PC-9 (cell line): ENCODE data around the gene SLC30A1.

Experiments
- EZH2 ChIP-seq: fragments of 200-600 bp; sonication (generic); IDR thresholded peaks from 2 replicates; pipeline ENCODE4 v1.8.0; 2017; ENCODE audit warnings: antibody characterized with exemption, low read depth
- TF ChIP-seq, protein P1 (sequence below): fragments of 200-600 bp; sonication (generic); conservative IDR thresholded peaks from 2 replicates; pipeline ENCODE4 v1.6.1; 2017; ENCODE audit warnings: mixed run types, antibody characterized with exemption, mild to moderate bottlenecking, moderate library complexity

DNA sequence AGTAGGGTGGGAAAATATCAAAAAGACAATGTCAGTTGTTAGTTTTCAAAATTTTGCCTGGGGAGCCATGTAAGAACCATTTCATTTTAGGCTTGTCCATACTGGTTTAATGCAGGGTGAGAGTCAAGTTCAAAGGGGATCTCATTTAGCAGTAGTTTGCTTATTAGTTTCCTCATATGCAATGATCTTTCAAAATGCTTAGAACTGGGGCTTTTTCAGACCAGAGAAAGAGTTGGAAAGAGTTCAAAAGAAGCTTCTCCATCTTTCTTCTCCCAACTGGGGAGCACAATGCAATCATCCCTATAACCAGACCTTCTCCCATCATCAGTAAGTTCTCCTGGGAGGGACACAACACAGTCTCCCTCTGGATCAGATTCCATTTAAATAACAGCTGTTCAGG is 16.5 kb upstream of the SLC30A1 start:
- no peak for TF ChIP-seq EZH2
- TF ChIP-seq, protein P1, sequence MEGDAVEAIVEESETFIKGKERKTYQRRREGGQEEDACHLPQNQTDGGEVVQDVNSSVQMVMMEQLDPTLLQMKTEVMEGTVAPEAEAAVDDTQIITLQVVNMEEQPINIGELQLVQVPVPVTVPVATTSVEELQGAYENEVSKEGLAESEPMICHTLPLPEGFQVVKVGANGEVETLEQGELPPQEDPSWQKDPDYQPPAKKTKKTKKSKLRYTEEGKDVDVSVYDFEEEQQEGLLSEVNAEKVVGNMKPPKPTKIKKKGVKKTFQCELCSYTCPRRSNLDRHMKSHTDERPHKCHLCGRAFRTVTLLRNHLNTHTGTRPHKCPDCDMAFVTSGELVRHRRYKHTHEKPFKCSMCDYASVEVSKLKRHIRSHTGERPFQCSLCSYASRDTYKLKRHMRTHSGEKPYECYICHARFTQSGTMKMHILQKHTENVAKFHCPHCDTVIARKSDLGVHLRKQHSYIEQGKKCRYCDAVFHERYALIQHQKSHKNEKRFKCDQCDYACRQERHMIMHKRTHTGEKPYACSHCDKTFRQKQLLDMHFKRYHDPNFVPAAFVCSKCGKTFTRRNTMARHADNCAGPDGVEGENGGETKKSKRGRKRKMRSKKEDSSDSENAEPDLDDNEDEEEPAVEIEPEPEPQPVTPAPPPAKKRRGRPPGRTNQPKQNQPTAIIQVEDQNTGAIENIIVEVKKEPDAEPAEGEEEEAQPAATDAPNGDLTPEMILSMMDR, result no peak
